Type B pancreatic cell (in vitro differentiated cells): ENCODE results near the gene TNFRSF12A. TPM values are rescaled to one million over a fixed set of nuclear protein-coding genes. Genes with fewer than 3 reads are reported as not detected.

Experiments
- DNase-seq: peaks from one replicate; pipeline ENCODE4 v3.0.0; 2021; ENCODE audit warnings: mixed read lengths; ENCODE audit not compliant: unreplicated experiment; ENCODE audit errors: extremely low spot score
- H3K27ac Mint-ChIP-seq: 2 replicates; pipeline ENCODE4 v1.8.0; 2021; ENCODE audit warnings: mild to moderate bottlenecking, mixed read lengths
- H3K27me3 Mint-ChIP-seq: 2 replicates; pipeline ENCODE4 v1.8.0; 2021; ENCODE audit warnings: mixed read lengths
- H3K36me3 Mint-ChIP-seq: 2 replicates; pipeline ENCODE4 v1.8.0; 2021; ENCODE audit warnings: mixed read lengths
- H3K4me1 Mint-ChIP-seq: one replicate; pipeline ENCODE4 v1.8.0; 2021; ENCODE audit warnings: mixed read lengths; ENCODE audit not compliant: unreplicated experiment
- H3K4me3 Mint-ChIP-seq: 2 replicates; pipeline ENCODE4 v1.8.0; 2021; ENCODE audit warnings: mild to moderate bottlenecking, mixed read lengths
- H3K9me3 Mint-ChIP-seq: 2 replicates; pipeline ENCODE4 v1.8.0; 2021; ENCODE audit warnings: mixed read lengths
- total RNA-seq: library from RNA; stranded (reverse); gene quantifications from 2 replicates; pipeline ENCODE4 v1.2.1, GENCODE V29; 2021; ENCODE audit warnings: low replicate concordance
- TF ChIP-seq, protein P1 (sequence below): fragments of 200-600 bp; sonication (generic); conservative IDR thresholded peaks from 2 replicates; pipeline ENCODE4 v1.5.0; 2021; ENCODE audit warnings: antibody characterized with exemption, mild to moderate bottlenecking

Gene TNFRSF12A
- total RNA-seq, 1 donor from 2014 or later: 24.0 TPM

DNA sequence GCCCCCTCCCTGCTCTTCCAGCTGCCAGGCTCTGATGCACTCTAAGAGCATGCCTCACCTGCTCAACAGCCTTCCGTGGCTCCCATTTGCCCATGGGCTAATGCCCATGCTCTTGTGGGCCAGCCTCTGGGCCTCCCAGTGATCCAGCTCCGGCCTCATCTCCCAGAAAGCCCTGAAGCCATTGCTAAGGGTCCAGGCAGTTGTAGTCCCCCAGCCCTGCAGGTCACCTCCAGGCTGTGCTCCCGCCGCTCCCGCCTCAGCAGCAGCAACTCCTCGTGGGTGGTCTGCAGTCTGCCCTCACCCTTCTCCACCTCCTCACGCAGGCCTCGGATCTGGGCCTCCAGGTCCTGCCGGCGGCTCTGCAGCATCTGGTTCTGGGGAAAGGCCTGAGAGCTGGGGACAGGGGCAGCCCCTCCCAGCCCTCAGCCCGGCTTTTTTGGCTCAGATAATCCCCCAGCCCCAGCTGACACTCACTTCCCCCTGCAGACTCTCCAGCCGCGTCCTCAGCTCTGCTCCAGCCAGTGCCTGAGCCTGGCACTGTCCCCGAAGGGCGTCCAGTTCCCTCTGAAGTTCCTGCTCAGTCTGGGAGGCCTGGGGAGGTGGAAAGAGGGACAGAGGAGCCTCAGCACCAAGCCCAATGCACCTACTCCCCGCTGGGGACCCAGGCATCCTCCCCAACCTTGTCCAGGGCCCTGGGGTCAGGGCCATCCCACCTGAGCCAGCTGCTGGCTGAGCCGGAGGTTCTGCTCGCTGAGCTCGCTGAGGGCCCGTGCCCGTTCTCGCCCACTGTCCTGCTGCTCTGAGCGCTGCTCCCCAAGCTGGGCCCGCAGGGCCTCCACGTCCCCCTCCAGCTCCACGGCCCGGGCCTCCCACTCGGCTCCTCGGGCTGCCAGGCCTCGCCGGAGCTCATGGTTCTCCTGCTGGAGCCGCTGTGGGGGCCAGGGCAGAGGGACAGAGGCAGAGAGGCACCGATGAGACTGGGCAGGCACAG is 10.3 kb downstream of the TNFRSF12A start:
- no peak for DNase-seq
- H3K4me1 Mint-ChIP-seq: peaks cover 12% of the 10 kb centered on the region
- H3K36me3 Mint-ChIP-seq: peaks cover 4% of the 10 kb centered on the region
- peak overlapping the region; percentile 76 for H3K27ac Mint-ChIP-seq
- peaks cover 41% of the 10 kb centered on the region for H3K27me3 Mint-ChIP-seq
- H3K4me3 Mint-ChIP-seq: peak overlapping the region; percentile 49
- no peaks in the 10 kb centered on the region for H3K9me3 Mint-ChIP-seq
- TF ChIP-seq, protein P1, sequence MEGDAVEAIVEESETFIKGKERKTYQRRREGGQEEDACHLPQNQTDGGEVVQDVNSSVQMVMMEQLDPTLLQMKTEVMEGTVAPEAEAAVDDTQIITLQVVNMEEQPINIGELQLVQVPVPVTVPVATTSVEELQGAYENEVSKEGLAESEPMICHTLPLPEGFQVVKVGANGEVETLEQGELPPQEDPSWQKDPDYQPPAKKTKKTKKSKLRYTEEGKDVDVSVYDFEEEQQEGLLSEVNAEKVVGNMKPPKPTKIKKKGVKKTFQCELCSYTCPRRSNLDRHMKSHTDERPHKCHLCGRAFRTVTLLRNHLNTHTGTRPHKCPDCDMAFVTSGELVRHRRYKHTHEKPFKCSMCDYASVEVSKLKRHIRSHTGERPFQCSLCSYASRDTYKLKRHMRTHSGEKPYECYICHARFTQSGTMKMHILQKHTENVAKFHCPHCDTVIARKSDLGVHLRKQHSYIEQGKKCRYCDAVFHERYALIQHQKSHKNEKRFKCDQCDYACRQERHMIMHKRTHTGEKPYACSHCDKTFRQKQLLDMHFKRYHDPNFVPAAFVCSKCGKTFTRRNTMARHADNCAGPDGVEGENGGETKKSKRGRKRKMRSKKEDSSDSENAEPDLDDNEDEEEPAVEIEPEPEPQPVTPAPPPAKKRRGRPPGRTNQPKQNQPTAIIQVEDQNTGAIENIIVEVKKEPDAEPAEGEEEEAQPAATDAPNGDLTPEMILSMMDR: no peak

DNA sequence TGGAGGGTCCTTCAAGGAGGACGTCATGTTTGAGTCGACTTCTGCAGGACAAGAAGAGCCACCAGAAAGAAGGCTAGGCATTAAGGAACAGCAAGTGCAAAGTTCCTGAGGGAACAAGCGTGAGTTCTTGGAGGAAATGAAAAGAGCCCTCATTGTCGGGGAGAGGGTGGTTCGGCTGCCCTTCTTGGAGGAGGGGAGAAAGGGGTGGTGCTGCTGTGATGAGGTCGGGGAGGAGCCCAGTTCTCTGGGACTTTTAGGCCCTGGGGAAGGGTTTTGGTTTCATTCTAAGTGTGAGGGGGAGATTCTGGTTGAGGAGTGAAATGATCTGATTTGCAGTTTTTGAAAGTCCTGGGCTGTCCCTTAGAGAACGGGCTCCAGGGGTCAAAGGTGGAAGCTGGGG is 12.5 kb downstream of the TNFRSF12A start:
- peak overlapping the region; percentile 68 for H3K27ac Mint-ChIP-seq
- peak overlapping the region; percentile 57 for H3K4me3 Mint-ChIP-seq
- DNase-seq: no peak
- H3K36me3 Mint-ChIP-seq: peaks cover 4% of the 10 kb centered on the region
- no peaks in the 10 kb centered on the region for H3K9me3 Mint-ChIP-seq
- TF ChIP-seq, protein P1: no peak
- peaks cover 12% of the 10 kb centered on the region for H3K4me1 Mint-ChIP-seq
- peaks cover 54% of the 10 kb centered on the region for H3K27me3 Mint-ChIP-seq

DNA sequence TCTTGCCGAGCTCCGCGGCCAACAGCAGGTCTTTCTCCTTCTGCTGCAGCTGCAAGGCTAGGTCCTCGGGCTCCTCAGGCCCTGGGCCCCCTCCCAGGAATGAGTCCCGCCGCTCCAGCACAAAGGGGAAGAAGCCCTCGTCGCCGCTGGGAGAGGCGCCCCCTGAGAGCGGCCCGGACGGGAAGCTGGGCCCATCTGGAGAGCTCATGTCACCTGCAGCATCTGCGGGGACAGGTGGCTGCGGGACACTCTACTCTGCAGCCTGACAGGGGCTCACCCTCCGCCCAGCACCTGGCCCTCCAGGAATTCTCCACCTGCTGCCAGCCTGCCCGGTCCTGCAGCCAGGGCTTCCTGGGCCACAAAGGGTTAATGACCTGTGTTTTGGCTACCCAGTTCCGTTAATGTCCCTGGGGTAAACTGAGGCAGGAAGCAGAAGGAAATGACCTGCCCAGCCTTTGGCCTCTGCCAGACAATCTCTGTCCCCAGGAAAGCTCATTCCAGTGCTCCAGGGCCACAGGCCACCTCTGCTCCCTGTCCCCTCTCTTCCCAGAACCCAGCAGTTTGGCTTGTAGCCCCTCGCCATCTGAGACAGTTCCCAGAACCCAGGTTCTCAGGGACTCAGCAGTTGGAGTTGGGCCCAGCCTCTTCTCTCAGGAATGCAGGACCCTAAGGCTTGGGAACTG is 15.3 kb downstream of the TNFRSF12A start:
- Mint-ChIP-seq H3K27ac (no peak overlapping the region), H3K36me3 (no peaks in the 10 kb centered on the region), H3K4me1 (peaks cover 7% of the 10 kb centered on the region), H3K9me3 (no peaks in the 10 kb centered on the region), H3K27me3 (peaks cover 74% of the 10 kb centered on the region), H3K4me3 (peak overlapping the region; percentile 76)
- TF ChIP-seq, protein P1: no peak
- no peak for DNase-seq

DNA sequence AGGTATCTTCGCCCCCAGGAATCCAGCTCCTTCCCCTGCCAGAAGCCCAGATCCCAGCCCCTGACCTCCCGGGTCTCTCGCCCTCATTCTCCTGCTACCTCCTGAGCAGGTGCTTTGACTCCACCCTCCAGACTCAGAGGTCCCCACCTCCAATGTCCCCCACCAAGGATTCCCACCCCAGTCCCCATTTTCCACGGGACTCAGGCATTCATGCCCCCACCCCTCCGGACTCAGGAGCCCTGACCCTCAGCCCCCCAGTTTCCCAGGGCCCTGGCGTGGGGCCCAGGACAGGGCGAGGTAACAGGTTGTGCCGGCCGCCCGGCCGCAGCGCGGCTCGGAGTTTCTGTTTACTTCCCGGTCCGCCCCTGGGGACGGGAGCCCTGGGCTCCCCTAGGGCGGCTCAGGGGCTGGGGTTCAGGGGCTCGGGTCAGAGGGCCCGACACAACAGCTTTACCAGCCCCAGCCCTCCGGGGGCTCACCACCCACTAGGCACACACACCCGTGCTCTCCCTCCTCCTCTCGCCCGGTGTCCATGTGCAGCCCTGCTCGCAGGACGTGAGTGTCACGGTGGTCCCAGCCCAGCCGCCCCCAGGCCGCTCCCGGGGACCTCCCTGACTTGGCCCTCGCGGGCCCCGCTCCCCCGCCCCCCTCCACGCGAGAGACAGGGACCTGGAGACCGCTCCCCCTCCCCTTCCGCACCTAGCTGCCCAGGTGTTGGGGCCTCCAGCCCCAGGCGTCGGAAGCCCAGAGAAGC is 16.0 kb downstream of the TNFRSF12A start:
- TF ChIP-seq, protein P1: no peak
- Mint-ChIP-seq H3K4me1 (peaks cover 7% of the 10 kb centered on the region), H3K27me3 (peaks cover 80% of the 10 kb centered on the region), H3K27ac (no peak overlapping the region), H3K9me3 (no peaks in the 10 kb centered on the region), H3K36me3 (no peaks in the 10 kb centered on the region), H3K4me3 (peak overlapping the region; percentile 76)
- no peak for DNase-seq

DNA sequence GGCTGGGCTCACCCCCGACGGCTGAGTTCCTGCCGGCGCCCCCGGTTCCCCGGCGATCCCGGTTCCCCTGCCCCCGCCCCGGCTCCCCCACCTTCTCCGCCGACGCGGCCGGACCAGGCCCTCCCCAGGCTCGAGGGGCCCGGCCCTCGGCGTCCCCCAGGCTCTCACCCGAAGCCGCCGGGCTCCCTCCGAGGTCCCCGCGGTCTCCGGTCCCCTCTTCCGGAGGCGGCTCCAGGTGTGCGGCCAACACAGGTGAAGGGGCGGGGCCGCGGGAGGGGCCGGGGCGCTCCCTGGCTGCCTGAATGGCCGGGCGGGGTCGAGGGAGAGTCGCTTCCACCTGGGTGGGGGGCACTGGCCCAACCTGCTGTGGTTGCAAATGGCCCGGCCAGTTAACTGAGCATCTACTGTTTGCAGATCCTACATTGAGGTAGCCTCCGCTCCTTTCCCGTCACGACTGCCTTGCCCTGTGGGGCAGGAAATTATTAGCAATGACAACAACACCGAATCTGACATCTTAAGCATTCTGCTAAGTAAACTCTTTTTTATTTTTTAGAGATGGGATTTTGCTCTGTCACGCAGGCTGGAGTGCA is 16.7 kb downstream of the TNFRSF12A start, which contains the start of gene BICDL2:
BICDL2 (minus strand) TSS at position 219 of the 590 bp plus-strand sequence. CDS start 1,448 bp downstream, outside the sequence.
- peaks cover 84% of the 10 kb centered on the region for H3K27me3 Mint-ChIP-seq
- peak within 1 kb of the TSS; percentile 86 for H3K4me3 Mint-ChIP-seq
- TF ChIP-seq, protein P1: no peak
- DNase-seq: no peak
- H3K27ac Mint-ChIP-seq: peak within 1 kb of the TSS; percentile 86
- peaks cover 7% of the 10 kb centered on the region for H3K4me1 Mint-ChIP-seq
- H3K36me3 Mint-ChIP-seq: no peaks in the 10 kb centered on the region
- no peaks in the 10 kb centered on the region for H3K9me3 Mint-ChIP-seq
